Body of pancreas (tissue), 4 donors: Measurements from ENCODE around the gene UCK2. TPM values are rescaled to one million over a fixed set of nuclear protein-coding genes. Genes with fewer than 3 reads are reported as not detected.

ENCODE experiments used
- ATAC-seq: fragments of 150-250 bp; one replicate; pipeline ENCODE4 v1.9.1; 2016
- DNase-seq, 4 donors: peaks; one replicate each; pipeline ENCODE4 v3.0.0-alpha.2; 2019
- H3K27ac ChIP-seq, 4 donors: fragments of 200-600 bp; sonication (generic); 1 replicate in 3 of 4; 2 replicates in 1 of 4; pipeline versions ENCODE4 v1.5.1 to v1.6.1; 2016 to 2019; ENCODE audit warnings: mild to moderate bottlenecking in 1 of 4, mixed read lengths in 1 of 4, moderate library complexity in 1 of 4
- H3K27me3 ChIP-seq, 2 donors: fragments of 200-600 bp; sonication (generic); one replicate each; pipeline ENCODE4 v1.6.0; 2016; ENCODE audit warnings: mild to moderate bottlenecking in 1 of 2
- H3K36me3 ChIP-seq, 2 donors: fragments of 200-600 bp; sonication (generic); replicated peaks in 1 of 2; 2 replicates each; pipeline ENCODE4 v1.5.1; 2016; ENCODE audit warnings: low read depth in 2 of 2; ENCODE audit not compliant: insufficient read depth in 1 of 2
- H3K4me1 ChIP-seq: fragments of 200-600 bp; sonication (generic); one replicate; pipeline ENCODE4 v1.6.0; 2016
- H3K4me3 ChIP-seq, 2 donors: fragments of 200-600 bp; sonication (generic); 1 replicate in 1 of 2; 2 replicates in 1 of 2; pipeline ENCODE4 v1.5.1; 2016 to 2019
- H3K9me3 ChIP-seq, 3 donors: fragments of 200-600 bp; sonication (generic); 1 replicate in 2 of 3; 2 replicates in 1 of 3; pipeline ENCODE4 v1.5.1; 2016
- POLR2A ChIP-seq, 3 donors: fragments of 450-650 bp; IDR thresholded peaks; one replicate each; pipeline ENCODE4 v1.6.1; 2016; ENCODE audit warnings: antibody characterized with exemption in 3 of 3, mild to moderate bottlenecking in 2 of 3
- WGBS, 2 donors: methylation state at CpG; one replicate each; pipeline ENCODE4 v1.1.5; 2017; 5-methylcytosine and 5-hydroxymethylcytosine counted together
- intact Hi-C: fragments of 100-400 bp; cut with DNase I; formaldehyde crosslinking; loops from one replicate; pipeline ENCODE4 v1.15.1; 2023
- total RNA-seq, 2 donors: library from RNA; depleted of rRNA; stranded (reverse); fragments of >200 nt; gene quantifications; one replicate each; pipeline ENCODE4 v1.1.0, GENCODE V29; 2016
- TF ChIP-seq, protein P1 (sequence below), 7 experiments: fragments of 450-650 bp in 4 of 7; fragments of 200-600 bp in 3 of 7; sonication (generic) in 3 of 7; IDR thresholded peaks; one replicate each; pipeline ENCODE4 v1.5.1; 2016 to 2019; ENCODE audit warnings: antibody characterized with exemption in 7 of 7

UCK2 gene
- total RNA-seq, 2 donors from 2014 or later: 23.3 to 27.4 TPM

DNA sequence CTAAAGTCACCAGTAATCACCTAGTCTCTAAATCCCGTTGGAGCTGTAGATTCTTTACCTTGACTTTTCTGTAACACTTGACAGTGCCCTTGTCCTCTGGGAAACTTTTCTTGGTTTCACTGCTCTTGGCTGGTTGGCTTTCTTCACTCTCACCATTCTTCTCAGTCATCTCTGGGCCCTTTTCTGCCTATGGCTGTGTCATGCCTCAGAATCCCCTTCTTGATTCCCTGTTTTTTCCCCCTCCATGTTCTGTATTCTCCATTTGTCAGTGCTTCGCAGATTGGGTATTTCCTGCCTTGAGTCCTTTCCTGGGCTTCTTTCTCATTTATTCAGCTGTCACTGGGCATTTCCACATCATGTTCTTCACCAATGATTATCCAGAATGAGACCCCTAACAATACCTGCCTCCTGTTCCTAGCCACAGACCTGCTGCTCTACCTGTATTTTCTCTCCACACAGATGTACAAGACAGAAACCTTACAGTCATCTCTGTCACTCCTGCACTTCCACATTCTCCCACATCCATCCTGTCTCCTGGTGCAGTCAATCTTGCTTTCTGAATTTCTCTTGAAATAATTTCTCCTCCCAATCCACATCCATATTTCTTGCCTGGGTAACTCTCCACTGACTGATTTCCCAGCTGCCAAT lies 14.7 kb downstream of the UCK2 start:
- no peak for DNase-seq
- H3K9me3 ChIP-seq: no peaks in the 10 kb centered on the region
- no peaks in the 10 kb centered on the region for H3K36me3 ChIP-seq
- H3K4me1 ChIP-seq: peaks cover 51% of the 10 kb centered on the region
- no peaks in the 10 kb centered on the region for H3K27me3 ChIP-seq
- no peak for ATAC-seq
- intact Hi-C loops: no loop called here
- WGBS, 2 donors: 56 to 61% methylated on average over 2 of the region's 2 CpGs
- TF ChIP-seq, protein P1, sequence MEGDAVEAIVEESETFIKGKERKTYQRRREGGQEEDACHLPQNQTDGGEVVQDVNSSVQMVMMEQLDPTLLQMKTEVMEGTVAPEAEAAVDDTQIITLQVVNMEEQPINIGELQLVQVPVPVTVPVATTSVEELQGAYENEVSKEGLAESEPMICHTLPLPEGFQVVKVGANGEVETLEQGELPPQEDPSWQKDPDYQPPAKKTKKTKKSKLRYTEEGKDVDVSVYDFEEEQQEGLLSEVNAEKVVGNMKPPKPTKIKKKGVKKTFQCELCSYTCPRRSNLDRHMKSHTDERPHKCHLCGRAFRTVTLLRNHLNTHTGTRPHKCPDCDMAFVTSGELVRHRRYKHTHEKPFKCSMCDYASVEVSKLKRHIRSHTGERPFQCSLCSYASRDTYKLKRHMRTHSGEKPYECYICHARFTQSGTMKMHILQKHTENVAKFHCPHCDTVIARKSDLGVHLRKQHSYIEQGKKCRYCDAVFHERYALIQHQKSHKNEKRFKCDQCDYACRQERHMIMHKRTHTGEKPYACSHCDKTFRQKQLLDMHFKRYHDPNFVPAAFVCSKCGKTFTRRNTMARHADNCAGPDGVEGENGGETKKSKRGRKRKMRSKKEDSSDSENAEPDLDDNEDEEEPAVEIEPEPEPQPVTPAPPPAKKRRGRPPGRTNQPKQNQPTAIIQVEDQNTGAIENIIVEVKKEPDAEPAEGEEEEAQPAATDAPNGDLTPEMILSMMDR (IDR thresholded peaks at IDR 0.05): no peak
- TF ChIP-seq POLR2A (IDR thresholded peaks at IDR 0.05): no peak
- H3K4me3 ChIP-seq: no peak overlapping the region
- H3K27ac ChIP-seq: no peak overlapping the region

DNA sequence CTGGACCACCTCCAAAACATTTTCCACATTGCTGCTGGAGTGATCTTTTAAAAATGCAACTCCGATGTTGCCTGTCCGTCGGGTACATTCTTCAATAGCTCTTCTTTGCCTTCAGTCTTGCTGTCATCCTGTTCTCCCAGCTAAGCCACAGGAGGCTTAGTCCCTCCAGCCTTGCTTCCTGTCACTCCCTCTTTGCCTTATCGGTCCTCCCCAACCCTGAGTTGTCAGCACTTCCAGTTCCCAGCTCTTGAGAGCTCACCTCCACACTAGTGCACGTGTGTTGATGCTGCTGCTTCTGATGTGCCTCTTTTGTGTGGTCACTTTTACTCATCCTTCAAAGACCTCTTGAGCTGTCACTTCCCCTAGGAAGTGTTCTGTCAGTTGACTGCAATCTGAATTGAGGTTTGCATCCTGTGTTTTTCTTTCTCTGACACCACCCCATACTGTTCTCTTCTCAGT lies 15.3 kb downstream of the UCK2 start:
- Histone ChIP-seq H3K4me3 (no peak overlapping the region), H3K4me1 (peaks cover 45% of the 10 kb centered on the region), H3K36me3 (no peaks in the 10 kb centered on the region), H3K27ac (no peak overlapping the region), H3K27me3 (no peaks in the 10 kb centered on the region), H3K9me3 (no peaks in the 10 kb centered on the region)
- peak in 2 of 4 donors; percentile 35 to 36 for DNase-seq
- TF ChIP-seq, protein P1 (IDR thresholded peaks at IDR 0.05): no peak
- TF ChIP-seq POLR2A (IDR thresholded peaks at IDR 0.05): no peak
- WGBS, 2 donors: 8 to 16% methylated on average over 5 of the region's 5 CpGs
- intact Hi-C loops: no loop called here
- ATAC-seq: no peak

DNA sequence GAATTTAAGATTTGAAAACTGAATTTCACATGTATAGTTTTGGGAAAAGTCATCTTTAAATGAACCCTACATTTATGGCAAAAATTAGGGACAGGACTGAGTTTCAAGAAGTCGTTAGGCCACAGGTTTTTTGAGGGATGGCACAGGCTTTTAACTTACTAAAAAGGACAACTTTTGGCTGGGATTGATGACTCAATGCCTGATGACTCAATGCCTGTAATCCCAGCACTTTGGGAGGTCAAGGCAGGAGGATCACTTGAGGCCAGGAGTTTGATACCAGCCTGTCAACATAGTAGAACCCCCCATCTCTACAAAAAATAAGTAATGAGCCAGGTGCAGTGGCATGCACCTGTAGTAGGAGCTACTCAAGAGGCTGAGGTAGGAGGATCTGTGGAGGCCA lies 15.9 kb downstream of the UCK2 start:
- H3K4me1 ChIP-seq: peaks cover 39% of the 10 kb centered on the region
- no peaks in the 10 kb centered on the region for H3K9me3 ChIP-seq
- no peaks in the 10 kb centered on the region for H3K36me3 ChIP-seq
- TF ChIP-seq POLR2A (IDR thresholded peaks at IDR 0.05): no peak
- TF ChIP-seq, protein P1 (IDR thresholded peaks at IDR 0.05): no peak
- no peak overlapping the region for H3K27ac ChIP-seq
- no peaks in the 10 kb centered on the region for H3K27me3 ChIP-seq
- no peak for ATAC-seq
- H3K4me3 ChIP-seq: no peak overlapping the region
- DNase-seq: no peak
- intact Hi-C loops: no loop called here
- WGBS, 2 donors: 83 to 95% methylated on average over 1 of the region's 1 CpG

DNA sequence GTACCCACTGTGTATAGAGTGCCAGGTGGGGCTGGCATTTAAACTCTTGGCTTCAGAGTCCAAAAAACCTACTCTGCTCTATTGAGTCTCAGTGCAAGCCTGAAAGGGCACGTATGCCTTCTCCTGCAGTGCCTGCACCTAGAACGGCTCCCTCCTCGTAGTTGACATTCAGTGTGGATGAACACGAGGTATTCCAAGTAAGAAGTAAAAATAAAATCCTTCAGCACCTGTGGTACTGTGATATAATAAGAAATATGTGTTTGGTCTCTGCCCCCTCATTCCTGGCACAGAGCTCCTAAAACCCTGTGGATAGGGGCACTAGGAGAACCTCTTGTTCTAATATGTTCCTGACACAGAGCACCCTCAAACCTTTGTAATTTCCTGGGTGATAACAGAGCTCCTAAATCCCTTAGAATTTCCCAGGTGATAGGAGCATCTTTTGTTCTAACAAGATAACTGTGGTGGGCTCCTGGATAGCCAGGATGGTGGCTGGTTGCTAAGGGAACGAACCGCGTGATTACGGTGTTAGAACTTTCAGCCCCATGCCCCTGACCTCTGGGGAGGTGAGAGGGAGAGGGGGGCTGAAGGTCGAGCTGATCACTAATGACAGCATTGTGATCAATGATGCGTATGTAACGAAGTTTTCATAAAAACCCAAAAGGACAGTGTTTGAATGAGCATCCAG lies 16.8 kb downstream of the UCK2 start:
- H3K27ac ChIP-seq: no peak overlapping the region
- intact Hi-C loops: no loop called here
- H3K36me3 ChIP-seq: no peaks in the 10 kb centered on the region
- no peak for ATAC-seq
- 64 to 66% methylated on average over 11 of the region's 11 CpGs for WGBS, 2 donors
- no peaks in the 10 kb centered on the region for H3K27me3 ChIP-seq
- no peak overlapping the region for H3K4me3 ChIP-seq
- DNase-seq: no peak
- peaks cover 35% of the 10 kb centered on the region for H3K4me1 ChIP-seq
- H3K9me3 ChIP-seq: no peaks in the 10 kb centered on the region
- no peak for TF ChIP-seq POLR2A (IDR thresholded peaks at IDR 0.05)
- TF ChIP-seq, protein P1 (IDR thresholded peaks at IDR 0.05): no peak
